ENCODE data around the gene PROP1. TPM values are rescaled to one million over a fixed set of nuclear protein-coding genes. Genes with fewer than 3 reads are reported as not detected.

The PROP1 gene
- total RNA-seq, 1 experiment from 2014 or later = not detected

- Histone ChIP-seq H4K20me1 (ENCODE audit: insufficient read depth) (no peaks in the 10 kb centered on the region), H3K36me3 (ENCODE audit: control insufficient read depth in 1 of 2, insufficient read depth in 2 of 2, low read length in 2 of 2) (no peaks in the 10 kb centered on the region), H3K9me2 (ENCODE audit: insufficient read depth) (no peaks in the 10 kb centered on the region), H3K27me3 (ENCODE audit: insufficient read depth, low read length) (no peaks in the 10 kb centered on the region), H2AFZ (ENCODE audit: low read depth, low read length, poor library complexity, severe bottlenecking) (no peak overlapping the region), H3K4me3 (replicated peaks in 1 of 2; ENCODE audit: low read depth in 1 of 2, low read length in 2 of 2) (no peak overlapping the region), H3K9me3 (ENCODE audit: control insufficient read depth in 1 of 2, insufficient read depth in 1 of 2, low read depth in 1 of 2, low read length in 2 of 2) (no peaks in the 10 kb centered on the region), H3K79me2 (ENCODE audit: insufficient read depth, low read length) (no peaks in the 10 kb centered on the region), H3K27ac (ENCODE audit: low read depth, low read length) (no peak overlapping the region), H3K9ac (ENCODE audit: low read length) (no peak overlapping the region), H3K4me1 (ENCODE audit: control insufficient read depth in 1 of 2, insufficient read depth in 2 of 2, low read length in 2 of 2) (no peaks in the 10 kb centered on the region; a peak in 1 of 4 replicates), H3K4me2 (ENCODE audit: low read length) (no peak overlapping the region)
- DNase-seq (ENCODE audit: low read depth, low spot score) = no peak
- CTCF ChIA-PET = no interaction called here
- TF ChIP-seq TCF7L2 (IDR thresholded peaks at IDR 0.05; ENCODE audit: borderline replicate concordance, extremely low read depth, insufficient read depth, insufficient read length) (no peak), MAX (IDR thresholded peaks at IDR 0.05) (no peak), ELF1 (IDR thresholded peaks at IDR 0.05; ENCODE audit: borderline replicate concordance, low read depth) (no peak), SIN3A (IDR thresholded peaks at IDR 0.05; ENCODE audit: low read depth) (no peak), CEBPB (IDR thresholded peaks at IDR 0.05; ENCODE audit: low read depth) (no peak), FOSL1 (IDR thresholded peaks at IDR 0.05; ENCODE audit: low read depth) (no peak), JUND (IDR thresholded peaks at IDR 0.05) (no peak), POLR2AphosphoS5 (IDR thresholded peaks at IDR 0.05; ENCODE audit: low read depth, low read length) (no peak), EGR1 (IDR thresholded peaks at IDR 0.05; ENCODE audit: low read depth) (no peak), YY1 (IDR thresholded peaks at IDR 0.05; ENCODE audit: extremely low read depth, insufficient replicate concordance, low read depth, low read length) (no peak), REST (IDR thresholded peaks at IDR 0.05; ENCODE audit: low read depth) (no peak), ATF3 (IDR thresholded peaks at IDR 0.05) (no peak), ZNF274 (IDR thresholded peaks at IDR 0.05; ENCODE audit: low read depth, low read length) (no peak)
- RAD21 ChIA-PET (ENCODE audit: low non-redundant PET in 1 of 2, low total read pairs in 2 of 2, uncharacterized antibody in 2 of 2, unreplicated experiment in 2 of 2) = no interaction called here
- no TSS peak for BruUV-seq (replicated peaks)
- intact Hi-C loops (cut with micrococcal nuclease) = no loop called here
- POLR2A ChIA-PET = no interaction called here
- ATAC-seq = no peak
These were observed 28.7 kb downstream of the PROP1 start for GRCh38 chr5:177967221-177967887.
